ENCODE data around the gene TJP3.

TJP3 gene

DNA sequence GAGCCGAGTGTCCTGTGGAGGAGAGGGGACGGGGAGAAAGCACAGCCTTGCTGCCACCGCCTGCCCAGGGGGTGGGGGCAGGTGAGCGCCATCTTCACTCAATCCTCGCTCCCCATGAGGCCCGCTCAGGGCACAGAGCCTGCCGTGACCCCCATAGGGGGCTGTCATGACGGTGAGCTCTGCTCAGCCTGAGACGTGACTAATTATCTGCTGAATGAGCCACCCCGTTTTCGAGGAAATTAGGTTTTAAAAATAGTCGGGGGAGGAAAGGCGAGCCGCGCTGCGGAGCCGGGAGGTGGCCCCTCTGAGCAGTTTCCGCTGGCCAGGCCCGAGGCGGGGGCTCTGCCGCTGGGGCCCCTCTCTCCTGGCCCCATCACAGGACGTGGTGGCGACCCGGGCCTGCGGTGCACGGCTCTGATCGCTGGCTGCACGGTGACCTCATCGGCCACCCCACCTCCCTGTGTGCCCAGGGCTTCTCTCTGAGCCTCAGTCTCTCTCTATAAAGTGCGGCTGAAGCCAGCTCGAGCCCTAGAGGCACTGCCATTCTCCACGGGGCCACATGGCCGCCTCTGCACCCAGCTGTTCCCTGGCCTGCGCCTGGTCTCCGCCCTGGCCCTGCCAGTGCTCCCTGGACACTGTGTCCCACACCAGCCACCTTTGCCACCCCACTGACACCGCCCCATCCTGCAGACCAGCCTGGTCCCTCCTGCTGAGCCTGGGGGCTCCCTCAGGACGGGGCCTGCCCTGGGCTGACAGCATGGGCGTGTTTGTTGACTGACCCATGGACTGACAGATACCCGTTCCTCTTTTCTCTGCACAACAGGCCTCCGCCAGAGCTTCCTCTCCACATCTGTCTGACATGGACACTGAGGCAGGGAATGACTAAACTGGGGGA lies 36.3 kb upstream of the TJP3 start:
- peak; percentile 36 for DNase-seq

DNA sequence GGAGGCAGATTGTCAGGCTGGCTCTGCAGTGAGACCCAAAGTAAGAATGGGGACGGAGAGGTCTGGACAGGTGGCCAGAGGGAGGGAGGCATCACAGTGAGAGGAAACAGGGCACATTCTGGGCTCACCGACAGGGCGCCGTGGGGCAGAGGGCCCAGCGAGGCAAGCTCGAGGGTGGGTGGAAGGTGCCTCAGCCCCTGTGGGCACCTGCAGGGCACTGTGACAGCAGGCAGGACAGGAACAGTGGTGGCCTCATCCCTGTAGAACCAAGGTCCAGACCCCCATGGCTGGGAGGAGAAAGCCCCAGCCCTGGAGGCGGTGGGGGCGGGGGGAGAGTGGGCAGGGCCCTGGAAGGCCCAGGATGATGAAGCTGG lies 35.6 kb upstream of the TJP3 start:
- DNase-seq, result no peak

DNA sequence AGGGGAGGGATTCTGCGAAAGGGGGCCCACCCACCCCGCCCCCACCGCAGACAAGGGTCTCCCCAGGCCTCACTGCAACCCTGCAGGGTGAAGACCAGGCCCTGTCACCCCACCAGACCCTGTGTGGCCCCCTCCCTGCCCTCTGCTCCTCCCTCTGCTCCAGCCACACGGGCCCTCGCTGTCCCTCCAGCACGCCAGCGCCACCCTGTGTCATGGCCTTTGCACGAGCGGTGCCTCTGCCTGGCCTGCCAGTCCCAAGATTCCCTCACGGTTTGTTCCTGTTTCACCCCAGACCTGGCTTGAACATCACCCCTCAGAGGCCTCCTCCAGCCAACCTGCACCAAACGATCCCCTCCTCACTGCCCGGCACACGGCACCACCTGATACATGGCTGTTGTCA lies 35.2 kb upstream of the TJP3 start:
- DNase-seq, result no peak

GRCh38 chr19:3673506-3674439 lies 34.4 kb upstream of the TJP3 start:
- no peak for DNase-seq

GRCh38 chr19:3674784-3675543 lies 33.2 kb upstream of the TJP3 start:
- DNase-seq, result no peak

- DNase-seq, result no peak
Observed at GRCh38 chr19:3678188-3678587, 30.0 kb upstream of the TJP3 start.

DNA sequence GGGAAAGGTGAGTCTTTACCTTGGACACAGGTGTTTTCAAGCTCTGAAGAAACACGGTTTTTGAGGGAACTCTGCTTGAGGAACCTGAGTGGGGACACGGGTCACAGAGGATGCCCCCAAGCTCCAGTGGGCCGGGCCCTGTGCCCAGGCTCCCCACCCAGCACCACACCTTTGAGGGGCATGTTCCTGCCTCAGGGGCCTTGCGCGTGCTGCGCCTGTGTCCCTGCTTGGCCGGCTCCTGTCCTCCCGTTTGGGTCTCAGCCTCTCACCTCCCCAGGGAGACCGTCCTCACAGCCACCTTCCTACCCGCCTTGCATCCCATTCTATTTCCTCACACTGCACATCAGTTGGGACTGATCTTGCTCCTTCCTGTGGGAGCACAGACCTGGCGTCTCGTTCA lies 29.0 kb upstream of the TJP3 start:
- DNase-seq, result no peak

DNA sequence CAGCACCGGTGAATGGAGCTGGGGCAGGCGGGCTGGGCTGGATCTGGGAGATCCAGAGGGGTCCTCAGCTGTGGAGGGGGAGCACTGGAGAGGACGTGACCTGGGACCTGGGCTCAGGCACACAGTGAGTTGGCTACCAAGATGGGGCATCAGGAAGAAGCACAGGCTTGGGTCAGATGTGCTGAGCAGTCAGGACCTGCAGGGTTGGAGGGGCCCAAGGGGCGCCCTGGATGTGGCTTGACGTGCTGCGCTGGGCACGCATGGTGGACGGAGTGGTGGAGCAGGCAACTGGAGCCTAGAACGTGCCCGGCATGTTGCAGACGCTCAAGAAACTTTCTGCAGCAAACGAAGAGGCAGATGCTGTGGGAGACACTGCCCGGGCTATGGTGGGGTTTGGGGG lies 28.6 kb upstream of the TJP3 start:
- no peak for DNase-seq

- DNase-seq, result no peak
Observed at GRCh38 chr19:3680939-3681338, 27.2 kb upstream of the TJP3 start.

- DNase-seq, result no peak
Observed at GRCh38 chr19:3682286-3682685, 25.9 kb upstream of the TJP3 start.

GRCh38 chr19:3682741-3683404 lies 25.3 kb upstream of the TJP3 start:
- DNase-seq, result peak; percentile 64

GRCh38 chr19:3683405-3684053 lies 24.7 kb upstream of the TJP3 start:
- peak; percentile 36 for DNase-seq

DNA sequence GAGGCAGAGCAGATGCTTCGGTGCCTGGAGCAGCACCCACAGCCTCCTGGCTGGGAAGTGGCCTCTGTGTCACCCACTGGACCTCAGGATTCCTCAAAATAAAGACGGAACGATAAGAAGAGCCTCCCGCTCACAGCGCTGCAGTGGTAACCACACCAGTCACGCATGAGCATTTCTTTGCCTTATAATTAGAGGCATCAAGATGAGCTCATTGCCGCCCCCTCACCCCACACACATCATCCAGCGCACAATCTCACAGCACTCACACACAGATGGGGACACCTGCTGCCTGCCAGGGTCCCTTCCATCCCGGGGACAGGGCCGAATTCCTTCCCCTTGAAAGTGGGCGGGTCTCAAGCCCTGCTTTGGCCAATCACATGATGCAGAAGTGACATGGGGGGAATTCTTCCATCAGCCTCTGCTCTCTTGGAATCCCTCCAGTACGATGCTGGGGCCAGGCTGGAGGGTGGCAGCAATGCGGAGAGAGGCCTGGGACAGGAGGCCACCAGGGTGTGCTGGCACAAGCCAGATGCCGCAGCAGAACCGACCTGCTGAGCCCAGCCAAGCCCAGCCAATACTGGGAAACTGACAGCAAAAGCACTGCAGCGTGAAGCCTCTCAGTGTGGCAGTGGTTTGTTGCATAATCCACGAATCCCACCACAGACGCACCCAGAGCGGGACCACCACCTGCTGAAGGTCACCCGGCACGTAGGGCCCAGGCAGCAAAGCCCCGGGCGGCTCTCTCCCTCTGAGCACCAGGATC lies 23.9 kb upstream of the TJP3 start:
- peak; percentile 46 for DNase-seq

- no peak for DNase-seq
Observed at GRCh38 chr19:3684817-3685410, 23.3 kb upstream of the TJP3 start.

DNA sequence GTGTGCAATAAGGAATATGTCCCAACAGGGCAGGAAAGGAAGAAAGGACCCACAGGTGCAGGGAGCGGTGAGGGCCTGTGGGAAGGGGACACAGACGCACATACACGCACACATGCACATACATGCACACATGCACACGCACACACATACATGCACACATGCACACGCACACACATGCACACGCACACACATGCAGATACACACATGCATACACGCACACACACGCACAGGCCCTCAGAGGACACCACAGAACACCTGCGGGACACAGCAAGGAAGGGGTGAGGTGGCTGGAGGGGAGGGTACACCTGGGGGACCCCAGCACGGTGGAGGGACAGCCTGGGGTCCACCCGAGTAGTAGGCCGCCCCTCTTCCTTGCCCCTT lies 20.8 kb upstream of the TJP3 start:
- no peak for DNase-seq

DNA sequence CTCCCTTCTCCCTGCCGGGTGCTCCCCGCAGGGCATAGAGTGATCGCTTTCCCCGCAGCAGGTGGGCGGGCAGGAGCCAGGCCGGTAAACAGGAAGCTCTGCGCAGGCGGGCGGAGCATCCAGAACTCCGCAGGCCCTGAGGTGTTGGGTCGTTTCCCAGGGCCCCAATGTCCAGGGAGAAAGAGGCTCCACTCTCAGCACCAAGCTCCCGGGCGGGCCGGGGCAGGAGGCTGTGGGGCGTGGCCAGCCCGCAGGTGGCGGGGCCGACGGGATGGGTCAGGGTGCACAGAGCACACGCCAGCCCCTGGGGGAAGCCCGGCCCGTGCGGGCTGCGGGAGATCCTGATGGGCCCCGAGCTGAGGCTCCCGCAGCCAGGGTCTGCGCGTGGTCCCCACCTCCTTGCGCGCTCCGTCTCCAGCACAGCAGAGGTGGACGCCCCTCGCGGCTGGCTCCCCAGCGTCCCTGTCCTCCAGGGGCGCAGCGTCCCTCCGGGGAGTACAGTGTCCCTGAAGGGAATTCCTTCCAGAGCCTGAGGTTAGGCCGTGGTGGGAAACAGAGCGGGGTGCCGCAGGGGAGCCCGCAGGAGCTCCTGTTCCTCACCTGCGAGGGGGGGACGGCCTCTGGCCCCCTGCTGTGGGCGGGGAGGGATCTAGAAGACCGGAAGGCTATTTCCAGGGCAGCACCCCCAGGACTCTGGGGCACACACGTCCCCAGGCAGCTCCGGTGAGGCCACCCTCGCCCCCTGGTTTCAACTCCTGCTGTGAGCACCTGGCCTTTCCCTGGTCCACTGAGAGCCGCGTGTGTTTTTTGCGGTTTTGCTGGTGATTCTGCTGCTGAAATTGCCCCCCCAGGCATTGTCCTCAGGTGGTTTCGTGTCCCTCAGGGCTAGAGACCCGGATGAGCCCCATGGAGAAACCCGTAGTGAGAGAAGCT lies 20.1 kb upstream of the TJP3 start:
- no peak for DNase-seq

GRCh38 chr19:3690551-3691371 lies 17.4 kb upstream of the TJP3 start:
- DNase-seq, result no peak

GRCh38 chr19:3691372-3691716 lies 16.8 kb upstream of the TJP3 start:
- no peak for DNase-seq

GRCh38 chr19:3691726-3692125 lies 16.5 kb upstream of the TJP3 start:
- no peak for DNase-seq
